ENCODE measurements around the gene SLC41A3.

Gene SLC41A3

DNA sequence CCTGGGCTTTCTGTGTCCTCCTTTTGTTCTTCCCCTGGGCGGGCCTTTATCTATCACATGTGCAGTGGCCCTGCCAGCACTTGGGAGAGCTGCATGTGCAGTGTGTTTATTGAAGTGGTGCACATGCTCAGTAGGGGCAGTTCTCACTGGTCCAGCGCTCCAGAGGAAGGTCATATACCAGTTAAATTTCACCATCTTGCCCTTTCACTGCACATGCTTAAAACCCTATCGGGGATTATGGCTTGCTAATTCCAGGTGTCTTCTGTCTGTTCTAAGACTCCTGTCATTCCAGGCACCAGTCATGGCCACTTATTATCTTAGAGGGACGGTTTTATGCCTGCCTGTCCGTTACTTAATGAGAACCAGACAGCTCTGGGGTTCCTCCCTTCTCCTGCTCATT lies 62.7 kb downstream of the SLC41A3 start:
- Histone ChIP-seq H3K27ac (ENCODE audit: low read depth, low read length) (no peak overlapping the region), H3K79me1 (ENCODE audit: low read length) (no peaks in the 10 kb centered on the region), H3K9ac (ENCODE audit: low read length) (no peak overlapping the region), H2BK15ac (replicated peaks; ENCODE audit: low read depth) (no peak overlapping the region), H4K5ac (ENCODE audit: low read length) (no peak overlapping the region), H3K4ac (ENCODE audit: low read depth, low read length) (no peak overlapping the region), H3K4me2 (ENCODE audit: low read length) (no peak overlapping the region), H2AK5ac (ENCODE audit: low read length) (no peak overlapping the region), H3K36me3 (ENCODE audit: control insufficient read depth, insufficient read depth, low read length) (no peaks in the 10 kb centered on the region), H2BK5ac (ENCODE audit: low read length) (no peak overlapping the region), H3K23ac (ENCODE audit: low read length) (no peak overlapping the region), H2BK120ac (ENCODE audit: low read depth, low read length) (no peak overlapping the region), H3K4me1 (ENCODE audit: control insufficient read depth, low read depth, low read length) (no peaks in the 10 kb centered on the region), H3K56ac (ENCODE audit: low read length) (no peak overlapping the region), H3K4me3 (ENCODE audit: low read length) (no peak overlapping the region), H3K79me2 (ENCODE audit: control insufficient read depth, insufficient read depth, low read length) (no peaks in the 10 kb centered on the region), H3K18ac (ENCODE audit: low read length) (no peak overlapping the region), H4K8ac (ENCODE audit: low read depth, low read length) (no peak overlapping the region), H3K27me3 (ENCODE audit: insufficient read depth, low read length, poor library complexity) (no peaks in the 10 kb centered on the region)
- DNase-seq, result no peak
- WGBS (ENCODE audit: extremely low coverage, insufficient coverage, low lambda C conversion rate), result no CpG with 5 or more reads among the region's 5 CpGs

DNA sequence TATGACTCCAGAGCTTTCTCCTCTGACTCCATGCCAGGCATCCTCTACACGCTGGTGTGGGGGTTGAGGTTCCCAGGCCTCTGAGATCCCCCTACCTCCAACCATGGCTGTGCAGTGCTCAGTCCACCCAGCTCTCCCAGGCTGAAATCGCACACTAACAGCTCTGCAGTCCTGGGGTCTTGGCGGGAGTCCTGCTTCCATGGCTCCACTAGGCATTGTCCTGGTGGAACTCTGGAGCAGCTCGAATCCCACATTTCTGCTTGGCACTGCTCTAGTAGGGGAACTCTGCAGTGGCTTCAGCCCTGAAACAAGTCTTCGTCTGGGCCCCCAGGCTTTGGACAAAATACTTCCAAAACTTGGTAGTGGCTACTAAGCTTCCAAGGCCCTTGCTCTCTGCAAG lies 64.2 kb downstream of the SLC41A3 start:
- Histone ChIP-seq H4K5ac (ENCODE audit: low read length) (no peak overlapping the region), H3K79me1 (ENCODE audit: low read length) (no peaks in the 10 kb centered on the region), H3K4me3 (ENCODE audit: low read length) (no peak overlapping the region), H2BK5ac (ENCODE audit: low read length) (no peak overlapping the region), H2BK120ac (ENCODE audit: low read depth, low read length) (no peak overlapping the region), H2AK5ac (ENCODE audit: low read length) (no peak overlapping the region), H3K56ac (ENCODE audit: low read length) (no peak overlapping the region), H3K79me2 (ENCODE audit: control insufficient read depth, insufficient read depth, low read length) (no peaks in the 10 kb centered on the region), H3K4me1 (ENCODE audit: control insufficient read depth, low read depth, low read length) (no peaks in the 10 kb centered on the region), H3K27me3 (ENCODE audit: insufficient read depth, low read length, poor library complexity) (no peaks in the 10 kb centered on the region), H3K9ac (ENCODE audit: low read length) (no peak overlapping the region), H3K23ac (ENCODE audit: low read length) (no peak overlapping the region), H2BK15ac (replicated peaks; ENCODE audit: low read depth) (no peak overlapping the region), H3K36me3 (ENCODE audit: control insufficient read depth, insufficient read depth, low read length) (no peaks in the 10 kb centered on the region), H3K4ac (ENCODE audit: low read depth, low read length) (no peak overlapping the region), H4K8ac (ENCODE audit: low read depth, low read length) (no peak overlapping the region), H3K18ac (ENCODE audit: low read length) (no peak overlapping the region), H3K4me2 (ENCODE audit: low read length) (no peak overlapping the region), H3K27ac (ENCODE audit: low read depth, low read length) (no peak overlapping the region)
- no peak for DNase-seq
- no CpG with 5 or more reads among the region's 5 CpGs for WGBS (ENCODE audit: extremely low coverage, insufficient coverage, low lambda C conversion rate)

DNA sequence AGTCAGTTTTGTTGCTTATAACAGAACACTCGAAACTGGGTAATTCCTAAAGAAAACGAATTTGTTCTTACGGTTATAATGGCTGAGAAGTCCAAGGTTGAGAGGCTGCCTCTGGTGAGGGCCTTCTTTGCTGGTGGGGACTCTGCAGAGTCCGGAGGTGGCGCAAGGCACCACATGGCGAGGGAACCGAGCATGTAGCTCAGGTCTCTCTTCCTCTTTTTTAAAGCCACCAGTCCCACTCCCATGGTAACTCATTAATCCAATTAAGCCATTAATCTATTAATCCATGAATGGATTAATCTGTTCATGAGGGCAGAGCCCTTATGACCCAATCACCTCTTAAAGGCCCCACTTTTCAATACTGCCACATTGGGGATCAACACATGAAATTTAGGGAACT lies 64.9 kb downstream of the SLC41A3 start:
- Histone ChIP-seq H3K79me1 (ENCODE audit: low read length) (no peaks in the 10 kb centered on the region), H3K36me3 (ENCODE audit: control insufficient read depth, insufficient read depth, low read length) (no peaks in the 10 kb centered on the region), H3K18ac (ENCODE audit: low read length) (no peak overlapping the region), H2AK5ac (ENCODE audit: low read length) (no peak overlapping the region), H3K27me3 (ENCODE audit: insufficient read depth, low read length, poor library complexity) (no peaks in the 10 kb centered on the region), H3K4me3 (ENCODE audit: low read length) (no peak overlapping the region), H2BK15ac (replicated peaks; ENCODE audit: low read depth) (no peak overlapping the region), H2BK5ac (ENCODE audit: low read length) (no peak overlapping the region), H3K23ac (ENCODE audit: low read length) (no peak overlapping the region), H3K4ac (ENCODE audit: low read depth, low read length) (no peak overlapping the region), H3K4me1 (ENCODE audit: control insufficient read depth, low read depth, low read length) (no peaks in the 10 kb centered on the region), H4K8ac (ENCODE audit: low read depth, low read length) (no peak overlapping the region), H2BK120ac (ENCODE audit: low read depth, low read length) (no peak overlapping the region), H3K4me2 (ENCODE audit: low read length) (no peak overlapping the region), H3K79me2 (ENCODE audit: control insufficient read depth, insufficient read depth, low read length) (no peaks in the 10 kb centered on the region), H4K5ac (ENCODE audit: low read length) (no peak overlapping the region), H3K27ac (ENCODE audit: low read depth, low read length) (no peak overlapping the region), H3K9ac (ENCODE audit: low read length) (no peak overlapping the region), H3K56ac (ENCODE audit: low read length) (no peak overlapping the region)
- DNase-seq, result no peak
- WGBS (ENCODE audit: extremely low coverage, insufficient coverage, low lambda C conversion rate), result no CpG with 5 or more reads among the region's 7 CpGs

DNA sequence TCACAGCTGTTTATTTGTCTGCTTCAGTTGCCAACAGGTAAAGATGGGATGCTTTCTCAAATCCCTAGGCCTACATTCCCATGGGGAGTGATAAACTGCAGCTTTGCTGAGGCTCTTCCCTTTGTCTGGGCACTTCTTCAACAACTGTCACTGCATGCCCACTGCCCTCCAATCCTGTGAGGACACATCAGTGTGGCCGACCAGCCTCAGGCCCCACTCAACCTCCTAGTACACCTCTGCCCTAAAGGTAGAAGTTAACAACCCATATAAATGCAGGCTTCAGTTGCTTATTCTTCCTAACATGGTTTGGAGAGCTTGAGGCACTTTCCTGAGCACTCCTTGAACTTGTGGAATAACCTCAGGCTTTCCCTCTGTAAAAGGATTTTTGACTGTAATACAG lies 65.4 kb downstream of the SLC41A3 start:
- Histone ChIP-seq H3K27ac (ENCODE audit: low read depth, low read length) (no peak overlapping the region), H3K56ac (ENCODE audit: low read length) (no peak overlapping the region), H3K4me2 (ENCODE audit: low read length) (no peak overlapping the region), H2BK5ac (ENCODE audit: low read length) (no peak overlapping the region), H3K4ac (ENCODE audit: low read depth, low read length) (no peak overlapping the region), H2BK15ac (replicated peaks; ENCODE audit: low read depth) (no peak overlapping the region), H3K9ac (ENCODE audit: low read length) (no peak overlapping the region), H3K4me1 (ENCODE audit: control insufficient read depth, low read depth, low read length) (no peaks in the 10 kb centered on the region), H3K36me3 (ENCODE audit: control insufficient read depth, insufficient read depth, low read length) (no peaks in the 10 kb centered on the region), H2BK120ac (ENCODE audit: low read depth, low read length) (no peak overlapping the region), H3K4me3 (ENCODE audit: low read length) (no peak overlapping the region), H3K79me2 (ENCODE audit: control insufficient read depth, insufficient read depth, low read length) (no peaks in the 10 kb centered on the region), H3K79me1 (ENCODE audit: low read length) (no peaks in the 10 kb centered on the region), H4K5ac (ENCODE audit: low read length) (no peak overlapping the region), H3K23ac (ENCODE audit: low read length) (no peak overlapping the region), H3K18ac (ENCODE audit: low read length) (no peak overlapping the region), H3K27me3 (ENCODE audit: insufficient read depth, low read length, poor library complexity) (no peaks in the 10 kb centered on the region), H2AK5ac (ENCODE audit: low read length) (no peak overlapping the region), H4K8ac (ENCODE audit: low read depth, low read length) (no peak overlapping the region)
- no peak for DNase-seq
- no CpG with 5 or more reads among the region's 1 CpG for WGBS (ENCODE audit: extremely low coverage, insufficient coverage, low lambda C conversion rate)

DNA sequence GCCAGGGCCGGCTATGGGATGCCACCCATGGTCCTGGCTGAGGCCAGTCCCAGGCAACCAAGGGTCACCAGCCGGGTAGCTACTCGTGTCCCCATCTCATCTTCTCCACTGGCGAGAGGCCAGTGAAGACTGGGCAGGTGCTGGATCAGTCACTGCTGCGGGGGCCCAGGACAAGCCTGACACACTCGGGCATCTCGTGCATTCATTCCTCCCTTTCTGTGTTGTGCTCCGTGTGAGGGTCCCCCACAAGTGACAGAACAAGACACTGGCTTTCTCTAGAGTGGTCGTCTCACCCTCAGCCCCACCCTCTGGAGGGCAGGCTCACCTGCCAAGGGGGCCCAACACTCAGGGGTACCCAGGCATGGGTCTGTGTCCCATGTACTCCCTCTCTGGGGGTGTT lies 66.6 kb downstream of the SLC41A3 start:
- Histone ChIP-seq H3K79me2 (ENCODE audit: control insufficient read depth, insufficient read depth, low read length) (no peaks in the 10 kb centered on the region), H3K23ac (ENCODE audit: low read length) (no peak overlapping the region), H3K56ac (ENCODE audit: low read length) (no peak overlapping the region), H3K4me3 (ENCODE audit: low read length) (no peak overlapping the region), H3K9ac (ENCODE audit: low read length) (no peak overlapping the region), H3K79me1 (ENCODE audit: low read length) (no peaks in the 10 kb centered on the region), H2AK5ac (ENCODE audit: low read length) (no peak overlapping the region), H3K4me1 (ENCODE audit: control insufficient read depth, low read depth, low read length) (no peaks in the 10 kb centered on the region), H2BK15ac (replicated peaks; ENCODE audit: low read depth) (no peak overlapping the region), H3K27me3 (ENCODE audit: insufficient read depth, low read length, poor library complexity) (no peaks in the 10 kb centered on the region), H3K4ac (ENCODE audit: low read depth, low read length) (no peak overlapping the region), H4K8ac (ENCODE audit: low read depth, low read length) (no peak overlapping the region), H3K36me3 (ENCODE audit: control insufficient read depth, insufficient read depth, low read length) (no peaks in the 10 kb centered on the region), H4K5ac (ENCODE audit: low read length) (no peak overlapping the region), H3K27ac (ENCODE audit: low read depth, low read length) (no peak overlapping the region), H2BK5ac (ENCODE audit: low read length) (no peak overlapping the region), H3K4me2 (ENCODE audit: low read length) (no peak overlapping the region), H3K18ac (ENCODE audit: low read length) (no peak overlapping the region), H2BK120ac (ENCODE audit: low read depth, low read length) (no peak overlapping the region)
- DNase-seq, result no peak
- WGBS (ENCODE audit: extremely low coverage, insufficient coverage, low lambda C conversion rate), result no CpG with 5 or more reads among the region's 9 CpGs

DNA sequence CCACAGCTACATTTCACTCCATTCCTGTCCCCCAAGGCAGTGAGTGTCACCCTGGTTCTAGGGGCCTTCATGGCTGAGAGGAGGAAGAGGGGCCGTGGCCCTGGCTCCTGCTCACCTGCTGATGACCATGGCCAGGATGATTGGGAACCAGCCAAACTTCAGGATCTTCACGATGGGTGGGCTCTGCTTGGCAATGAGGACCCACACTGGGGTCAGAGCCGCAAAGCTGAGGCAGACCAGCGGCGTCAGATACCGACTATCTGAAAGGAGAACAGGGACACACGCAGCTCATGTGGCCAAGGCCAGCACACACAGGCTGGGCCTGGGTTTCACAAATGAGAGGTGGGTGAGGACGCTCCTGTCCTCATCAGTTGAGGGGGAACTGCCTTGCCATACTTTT lies 67.3 kb downstream of the SLC41A3 start:
- no peak overlapping the region for H2BK5ac ChIP-seq (ENCODE audit: low read length)
- no peaks in the 10 kb centered on the region for H3K4me1 ChIP-seq (ENCODE audit: control insufficient read depth, low read depth, low read length)
- H4K8ac ChIP-seq (ENCODE audit: low read depth, low read length), result no peak overlapping the region
- H3K56ac ChIP-seq (ENCODE audit: low read length), result no peak overlapping the region
- H2BK120ac ChIP-seq (ENCODE audit: low read depth, low read length), result no peak overlapping the region
- H3K36me3 ChIP-seq (ENCODE audit: control insufficient read depth, insufficient read depth, low read length), result no peaks in the 10 kb centered on the region
- no peak overlapping the region for H3K4me3 ChIP-seq (ENCODE audit: low read length)
- H2AK5ac ChIP-seq (ENCODE audit: low read length), result no peak overlapping the region
- H3K23ac ChIP-seq (ENCODE audit: low read length), result no peak overlapping the region
- H3K18ac ChIP-seq (ENCODE audit: low read length), result no peak overlapping the region
- no peak overlapping the region for H3K9ac ChIP-seq (ENCODE audit: low read length)
- no peak for DNase-seq
- H3K79me1 ChIP-seq (ENCODE audit: low read length), result no peaks in the 10 kb centered on the region
- WGBS (ENCODE audit: extremely low coverage, insufficient coverage, low lambda C conversion rate), result no CpG with 5 or more reads among the region's 8 CpGs
- no peak overlapping the region for H3K4ac ChIP-seq (ENCODE audit: low read depth, low read length)
- H3K4me2 ChIP-seq (ENCODE audit: low read length), result no peak overlapping the region
- no peak overlapping the region for H3K27ac ChIP-seq (ENCODE audit: low read depth, low read length)
- no peak overlapping the region for H2BK15ac ChIP-seq (replicated peaks; ENCODE audit: low read depth)
- H3K27me3 ChIP-seq (ENCODE audit: insufficient read depth, low read length, poor library complexity), result no peaks in the 10 kb centered on the region
- no peak overlapping the region for H4K5ac ChIP-seq (ENCODE audit: low read length)
- no peaks in the 10 kb centered on the region for H3K79me2 ChIP-seq (ENCODE audit: control insufficient read depth, insufficient read depth, low read length)

Data from mesendoderm (in vitro differentiated cells).